Measurements from ENCODE around the gene CX3CL1. TPM values are rescaled to one million over a fixed set of nuclear protein-coding genes. Genes with fewer than 3 reads are reported as not detected.

CX3CL1 gene
- total RNA-seq, 1 experiment from 2014 or later: 0.15 TPM

GRCh38 chr16:57371494-57372371 is 557 bp upstream of the CX3CL1 start:
- Histone ChIP-seq H3K9ac (ENCODE audit: low read length) (no peak overlapping the region), H3K79me2 (ENCODE audit: insufficient read depth, low read length) (no peaks in the 10 kb centered on the region), H3K9me2 (ENCODE audit: insufficient read depth) (no peaks in the 10 kb centered on the region), H3K9me3 (ENCODE audit: control insufficient read depth in 1 of 2, insufficient read depth in 1 of 2, low read depth in 1 of 2, low read length in 2 of 2) (no peaks in the 10 kb centered on the region), H2AFZ (ENCODE audit: low read depth, low read length, poor library complexity, severe bottlenecking) (no peak overlapping the region), H3K4me2 (ENCODE audit: low read length) (no peak overlapping the region), H3K36me3 (ENCODE audit: control insufficient read depth in 1 of 2, insufficient read depth in 2 of 2, low read length in 2 of 2) (no peaks in the 10 kb centered on the region), H3K27ac (ENCODE audit: low read depth, low read length) (no peak overlapping the region), H3K4me3 (replicated peaks in 1 of 2; ENCODE audit: low read depth in 1 of 2, low read length in 2 of 2) (no peak overlapping the region), H4K20me1 (ENCODE audit: insufficient read depth) (no peaks in the 10 kb centered on the region), H3K4me1 (ENCODE audit: control insufficient read depth in 1 of 2, insufficient read depth in 2 of 2, low read length in 2 of 2) (peaks cover 0 to under 1% of the 10 kb centered on the region in 2 experiments; a peak in 2 of 4 replicates), H3K27me3 (ENCODE audit: insufficient read depth, low read length) (no peaks in the 10 kb centered on the region)
- no peak for ATAC-seq
- intact Hi-C loops (cut with micrococcal nuclease): no loop called here
- CTCF ChIA-PET: no interaction called here
- DNase-seq (ENCODE audit: low read depth, low spot score): no peak
- TF ChIP-seq MAX (IDR thresholded peaks at IDR 0.05): no peak
- TF ChIP-seq FOSL1 (IDR thresholded peaks at IDR 0.05; ENCODE audit: low read depth): no peak
- no peak for TF ChIP-seq EGR1 (IDR thresholded peaks at IDR 0.05; ENCODE audit: low read depth)
- POLR2A ChIA-PET: no interaction called here
- RAD21 ChIA-PET (ENCODE audit: low non-redundant PET in 1 of 2, low total read pairs in 2 of 2, uncharacterized antibody in 2 of 2, unreplicated experiment in 2 of 2): no interaction called here
- no TSS peak for BruUV-seq (replicated peaks)

- DNase-seq (ENCODE audit: low read depth, low spot score) (no peak), ATAC-seq (no peak)
- Histone ChIP-seq H3K9ac (ENCODE audit: low read length) (no peak overlapping the region), H3K79me2 (ENCODE audit: insufficient read depth, low read length) (no peaks in the 10 kb centered on the region), H3K4me1 (ENCODE audit: control insufficient read depth in 1 of 2, insufficient read depth in 2 of 2, low read length in 2 of 2) (peaks cover 2 to 16% of the 10 kb centered on the region in 2 experiments; a peak in 3 of 4 replicates), H3K9me2 (ENCODE audit: insufficient read depth) (no peaks in the 10 kb centered on the region), H4K20me1 (ENCODE audit: insufficient read depth) (no peaks in the 10 kb centered on the region), H3K9me3 (ENCODE audit: control insufficient read depth in 1 of 2, insufficient read depth in 1 of 2, low read depth in 1 of 2, low read length in 2 of 2) (no peaks in the 10 kb centered on the region), H3K27ac (ENCODE audit: low read depth, low read length) (no peak overlapping the region), H3K4me3 (replicated peaks in 1 of 2; ENCODE audit: low read depth in 1 of 2, low read length in 2 of 2) (no peak overlapping the region), H3K27me3 (ENCODE audit: insufficient read depth, low read length) (no peaks in the 10 kb centered on the region), H3K36me3 (ENCODE audit: control insufficient read depth in 1 of 2, insufficient read depth in 2 of 2, low read length in 2 of 2) (no peaks in the 10 kb centered on the region), H2AFZ (ENCODE audit: low read depth, low read length, poor library complexity, severe bottlenecking) (no peak overlapping the region), H3K4me2 (ENCODE audit: low read length) (no peak overlapping the region)
- CTCF ChIA-PET: no interaction called here
- no peak for TF ChIP-seq RAD21 (IDR thresholded peaks at IDR 0.05; ENCODE audit: low read depth)
- no peak for TF ChIP-seq EZH2 (IDR thresholded peaks at IDR 0.05)
- TF ChIP-seq CBX3 (IDR thresholded peaks at IDR 0.05; ENCODE audit: low read depth): no peak
- POLR2A ChIA-PET: no interaction called here
- intact Hi-C loops (cut with micrococcal nuclease): no loop called here
- RAD21 ChIA-PET (ENCODE audit: low non-redundant PET in 1 of 2, low total read pairs in 2 of 2, uncharacterized antibody in 2 of 2, unreplicated experiment in 2 of 2): no interaction called here
- BruUV-seq (replicated peaks): no TSS peak
Observed at GRCh38 chr16:57373117-57373947, 1.0 kb downstream of the CX3CL1 start.

All from HCT116 (cell line).